MG63 (cell line): ENCODE data around the gene ITGB5. TPM values are rescaled to one million over a fixed set of nuclear protein-coding genes. Genes with fewer than 3 reads are reported as not detected.

Source experiments
- DNase-seq: peaks from one replicate; pipeline ENCODE4 v3.0.0-alpha.2; 2020
- H3K27me3 ChIP-seq: fragments of 250-450 bp; sonication (Bioruptor Pico); 2 replicates; pipeline ENCODE4 v1.5.1; 2020; ENCODE audit warnings: mild to moderate bottlenecking, moderate library complexity
- H3K36me3 ChIP-seq: fragments of 250-450 bp; sonication (Bioruptor Pico); 2 replicates; pipeline ENCODE4 v1.5.1; 2020; ENCODE audit warnings: mild to moderate bottlenecking, moderate library complexity
- H3K4me3 ChIP-seq: fragments of 250-450 bp; sonication (Bioruptor Pico); 2 replicates; pipeline ENCODE4 v1.5.1; 2020; ENCODE audit warnings: mild to moderate bottlenecking, moderate library complexity
- H3K9me3 ChIP-seq: fragments of 250-450 bp; sonication (Bioruptor Pico); 2 replicates; pipeline ENCODE4 v1.5.1; 2020; ENCODE audit warnings: mild to moderate bottlenecking, moderate library complexity
- total RNA-seq: library from RNA; depleted of rRNA; stranded (reverse); fragments of >200 nt; shearing (Covaris generic); gene quantifications from 2 replicates; pipeline ENCODE4 v1.2.3, GENCODE V29; 2014; ENCODE audit warnings: low replicate concordance; rRNA removed

The ITGB5 gene, protein sequence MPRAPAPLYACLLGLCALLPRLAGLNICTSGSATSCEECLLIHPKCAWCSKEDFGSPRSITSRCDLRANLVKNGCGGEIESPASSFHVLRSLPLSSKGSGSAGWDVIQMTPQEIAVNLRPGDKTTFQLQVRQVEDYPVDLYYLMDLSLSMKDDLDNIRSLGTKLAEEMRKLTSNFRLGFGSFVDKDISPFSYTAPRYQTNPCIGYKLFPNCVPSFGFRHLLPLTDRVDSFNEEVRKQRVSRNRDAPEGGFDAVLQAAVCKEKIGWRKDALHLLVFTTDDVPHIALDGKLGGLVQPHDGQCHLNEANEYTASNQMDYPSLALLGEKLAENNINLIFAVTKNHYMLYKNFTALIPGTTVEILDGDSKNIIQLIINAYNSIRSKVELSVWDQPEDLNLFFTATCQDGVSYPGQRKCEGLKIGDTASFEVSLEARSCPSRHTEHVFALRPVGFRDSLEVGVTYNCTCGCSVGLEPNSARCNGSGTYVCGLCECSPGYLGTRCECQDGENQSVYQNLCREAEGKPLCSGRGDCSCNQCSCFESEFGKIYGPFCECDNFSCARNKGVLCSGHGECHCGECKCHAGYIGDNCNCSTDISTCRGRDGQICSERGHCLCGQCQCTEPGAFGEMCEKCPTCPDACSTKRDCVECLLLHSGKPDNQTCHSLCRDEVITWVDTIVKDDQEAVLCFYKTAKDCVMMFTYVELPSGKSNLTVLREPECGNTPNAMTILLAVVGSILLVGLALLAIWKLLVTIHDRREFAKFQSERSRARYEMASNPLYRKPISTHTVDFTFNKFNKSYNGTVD
- total RNA-seq, result 115 and 121 TPM in 2 replicates

DNA sequence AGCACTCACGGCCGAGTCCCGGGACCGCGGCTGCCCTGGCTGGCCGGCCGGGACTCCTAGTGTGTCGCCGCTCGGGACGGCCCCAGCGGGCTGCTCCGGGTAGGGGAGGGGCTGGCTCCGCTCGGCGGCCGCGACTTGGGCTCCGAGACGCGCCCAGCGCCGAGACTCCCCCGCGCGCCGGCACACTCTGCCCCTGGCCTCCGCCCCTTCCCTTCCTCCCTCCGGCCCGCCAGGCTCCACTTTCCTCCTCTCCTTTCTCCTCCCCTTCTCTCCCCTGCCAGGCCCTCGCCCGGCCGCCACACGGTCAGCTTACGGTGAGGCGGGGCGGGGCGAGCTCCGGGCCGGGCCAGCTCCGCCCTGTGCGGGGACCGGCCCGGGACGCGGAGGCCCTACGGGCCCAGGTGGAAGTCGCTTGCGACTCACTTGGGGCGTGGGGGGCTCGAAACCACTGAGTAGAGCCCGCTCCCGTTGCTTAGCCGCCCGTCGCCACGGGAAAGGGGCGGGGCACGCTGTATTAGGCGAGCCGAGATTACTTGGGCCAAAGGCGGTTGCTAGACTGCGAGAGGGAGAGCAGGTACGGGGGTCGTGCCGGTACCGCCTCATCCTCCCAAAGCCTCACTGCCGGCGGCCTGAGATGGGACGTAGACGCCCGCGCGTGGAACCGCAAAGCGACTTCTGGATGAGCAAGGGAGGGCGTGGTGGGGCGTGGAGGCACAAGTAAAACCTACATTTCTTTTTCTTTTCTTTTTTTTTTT lies at the start of gene ITGB5:
Gene ITGB5, minus strand, starts transcription at position 189 of the 755 bp plus-strand sequence. CDS start 365 bp downstream, outside the sequence.
- H3K9me3 ChIP-seq, result no peaks in the 10 kb centered on the region
- no peaks in the 10 kb centered on the region for H3K27me3 ChIP-seq
- DNase-seq, result peak; percentile 89
- H3K4me3 ChIP-seq, result peak within 1 kb of the TSS; percentile 62
- H3K36me3 ChIP-seq, result no peaks in the 10 kb centered on the region

DNA sequence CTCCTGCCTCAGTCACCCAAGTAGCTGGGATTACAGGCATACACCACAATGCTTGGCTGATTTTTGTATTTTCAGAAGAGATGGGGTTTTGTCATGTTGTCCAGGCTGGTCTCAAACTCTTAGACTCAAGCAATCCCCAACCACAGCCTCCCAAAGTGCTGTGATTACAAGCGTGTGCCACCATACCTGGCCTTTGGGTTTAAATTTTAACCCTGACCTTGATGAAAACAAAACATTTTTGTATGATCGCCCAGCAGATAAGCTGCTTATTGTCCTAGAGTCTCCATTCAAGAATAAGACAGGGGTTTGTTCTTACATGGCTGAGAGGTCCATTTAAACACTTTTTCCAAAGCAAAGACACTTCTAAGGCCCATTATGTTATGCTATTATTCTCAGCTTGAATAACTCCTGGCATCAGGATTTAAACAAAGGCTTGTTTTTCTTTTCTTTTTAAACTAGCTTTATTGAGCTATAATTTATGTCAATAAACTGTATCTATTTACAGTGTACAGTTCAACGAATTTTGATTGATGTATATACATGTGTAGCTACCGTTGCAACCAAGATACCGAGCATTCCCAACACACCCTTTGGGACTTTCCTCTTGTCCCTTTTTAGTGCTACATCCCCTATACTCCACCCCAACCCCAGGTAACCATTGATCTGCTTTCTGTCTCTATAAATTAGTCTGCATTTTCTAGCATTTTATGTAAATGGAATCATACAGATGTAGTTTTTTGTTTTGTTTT lies 48.8 kb upstream of the ITGB5 start:
- Histone ChIP-seq H3K9me3 (no peaks in the 10 kb centered on the region), H3K4me3 (no peak overlapping the region), H3K27me3 (no peaks in the 10 kb centered on the region), H3K36me3 (no peaks in the 10 kb centered on the region)
- no peak for DNase-seq

DNA sequence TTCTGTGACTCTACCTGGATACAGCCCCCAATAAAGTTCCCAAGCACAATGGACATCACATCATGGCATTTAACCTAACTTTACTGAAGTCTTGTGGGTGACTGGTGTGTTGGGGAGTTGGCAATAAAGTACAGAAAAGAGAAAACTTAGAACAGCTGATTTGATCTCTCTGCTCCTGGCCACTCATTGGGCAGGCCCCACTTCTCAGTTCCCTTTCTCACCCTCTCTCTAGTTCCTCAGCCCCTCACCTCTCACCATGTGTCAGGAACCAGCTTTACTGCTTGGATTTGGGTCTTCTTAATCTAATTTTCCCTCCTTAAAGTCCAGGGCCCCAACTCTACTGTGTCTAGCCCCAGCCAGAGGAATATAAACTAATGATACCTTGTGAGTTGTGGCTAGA lies 48.1 kb upstream of the ITGB5 start:
- DNase-seq, result no peak
- no peaks in the 10 kb centered on the region for H3K36me3 ChIP-seq
- H3K4me3 ChIP-seq, result no peak overlapping the region
- H3K9me3 ChIP-seq, result no peaks in the 10 kb centered on the region
- H3K27me3 ChIP-seq, result no peaks in the 10 kb centered on the region

DNA sequence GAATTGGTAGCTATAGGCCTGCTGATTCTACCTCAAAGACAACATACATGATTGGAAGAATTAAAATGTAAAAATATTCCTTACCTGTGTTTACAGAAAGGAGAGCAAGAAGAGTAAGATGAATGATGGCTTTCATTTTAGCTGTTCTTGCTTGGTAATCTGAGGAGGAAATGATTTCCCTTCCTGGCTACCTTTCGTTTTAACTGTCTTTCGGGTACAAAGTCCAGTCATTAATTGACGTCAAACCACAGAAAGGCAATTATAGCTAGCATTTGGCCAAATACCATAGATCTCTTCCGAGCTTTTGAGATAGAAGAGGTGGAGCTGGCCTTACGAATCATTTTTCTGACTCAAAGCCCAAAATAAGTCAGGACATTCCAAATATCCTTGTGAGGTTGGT lies 47.4 kb upstream of the ITGB5 start, which contains the start of gene MUC13:
Gene MUC13, minus strand, starts transcription at position 175 of the 400 bp plus-strand sequence. Its CDS starts 39 bp downstream, at position 136.
- H3K36me3 ChIP-seq, result no peaks in the 10 kb centered on the region
- H3K9me3 ChIP-seq, result no peaks in the 10 kb centered on the region
- H3K4me3 ChIP-seq, result no peak within 1 kb of the TSS
- DNase-seq, result no peak
- no peaks in the 10 kb centered on the region for H3K27me3 ChIP-seq

- H3K36me3 ChIP-seq, result no peaks in the 10 kb centered on the region
- H3K27me3 ChIP-seq, result no peaks in the 10 kb centered on the region
- 0 out of 2 replicates have a peak, but pooled peaks cover 2% of the 10 kb centered on the region for H3K9me3 ChIP-seq
- no peak overlapping the region for H3K4me3 ChIP-seq
- peak; percentile 48 for DNase-seq
Observed at GRCh38 chr3:124928333-124929202, 41.4 kb upstream of the ITGB5 start.

DNA sequence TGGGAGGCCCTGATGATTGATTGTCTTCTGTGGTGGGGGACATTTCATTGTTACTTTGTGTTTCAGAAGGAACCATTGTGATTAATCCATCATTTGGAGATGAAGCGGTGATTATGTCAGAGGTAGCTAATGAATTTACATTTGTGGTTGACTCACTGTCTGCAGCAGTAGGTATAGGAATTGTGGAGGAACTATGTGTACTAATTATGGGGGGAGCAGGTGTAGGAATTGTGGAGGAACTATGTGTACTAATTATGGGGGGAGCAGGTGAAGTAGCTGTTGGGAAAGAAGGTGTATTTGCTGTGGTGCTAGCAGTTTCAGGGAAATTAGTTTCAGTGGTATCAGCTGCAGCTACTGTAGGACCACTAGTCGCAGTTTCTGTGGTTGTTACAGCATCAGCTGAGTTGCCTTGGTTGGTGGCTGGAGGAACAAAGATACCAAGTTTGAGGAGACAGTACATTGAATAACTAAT lies 40.4 kb upstream of the ITGB5 start:
- 0 out of 2 replicates have a peak, but pooled peaks cover 2% of the 10 kb centered on the region for H3K9me3 ChIP-seq
- H3K36me3 ChIP-seq, result no peaks in the 10 kb centered on the region
- no peaks in the 10 kb centered on the region for H3K27me3 ChIP-seq
- DNase-seq, result no peak
- no peak overlapping the region for H3K4me3 ChIP-seq

DNA sequence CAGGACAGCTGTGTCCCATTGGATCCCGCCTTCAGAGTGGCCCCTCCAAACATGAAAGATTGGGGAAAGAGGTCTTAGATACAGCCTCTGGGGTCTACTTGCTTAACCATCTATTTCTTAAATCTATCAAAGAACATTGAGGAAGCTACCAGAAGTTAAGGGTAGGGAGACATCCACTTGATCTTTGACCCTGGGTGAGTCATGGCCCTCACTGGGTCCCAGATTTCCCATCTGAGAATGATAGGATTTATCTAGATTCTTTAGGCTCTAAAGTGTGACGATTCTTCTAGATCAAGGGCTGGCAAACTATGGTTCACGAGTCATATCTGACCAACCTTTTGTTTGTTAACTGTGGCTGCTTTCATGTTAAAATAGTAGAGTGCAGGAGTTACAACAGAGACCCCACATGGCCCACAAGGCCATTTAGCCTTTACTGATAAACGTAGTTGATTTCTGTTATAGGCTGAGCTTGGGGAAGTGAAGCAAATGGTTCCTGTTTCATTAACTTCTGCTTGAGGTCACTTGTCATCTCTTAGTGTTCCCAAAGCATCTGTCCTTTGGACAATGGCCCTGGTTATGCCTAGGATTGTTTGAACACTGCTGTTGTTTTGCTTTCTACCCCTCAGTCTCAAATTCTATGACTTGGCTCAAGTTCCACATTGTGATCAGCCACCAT lies 39.4 kb upstream of the ITGB5 start:
- no peak for DNase-seq
- H3K4me3 ChIP-seq, result no peak overlapping the region
- no peaks in the 10 kb centered on the region for H3K36me3 ChIP-seq
- 0 out of 2 replicates have a peak, but pooled peaks cover 2% of the 10 kb centered on the region for H3K9me3 ChIP-seq
- H3K27me3 ChIP-seq, result no peaks in the 10 kb centered on the region

- H3K4me3 ChIP-seq, result no peak overlapping the region
- no peaks in the 10 kb centered on the region for H3K27me3 ChIP-seq
- 0 out of 2 replicates have a peak, but pooled peaks cover 2% of the 10 kb centered on the region for H3K9me3 ChIP-seq
- DNase-seq, result no peak
- no peaks in the 10 kb centered on the region for H3K36me3 ChIP-seq
Observed at GRCh38 chr3:124924741-124925140, 37.6 kb upstream of the ITGB5 start.

DNA sequence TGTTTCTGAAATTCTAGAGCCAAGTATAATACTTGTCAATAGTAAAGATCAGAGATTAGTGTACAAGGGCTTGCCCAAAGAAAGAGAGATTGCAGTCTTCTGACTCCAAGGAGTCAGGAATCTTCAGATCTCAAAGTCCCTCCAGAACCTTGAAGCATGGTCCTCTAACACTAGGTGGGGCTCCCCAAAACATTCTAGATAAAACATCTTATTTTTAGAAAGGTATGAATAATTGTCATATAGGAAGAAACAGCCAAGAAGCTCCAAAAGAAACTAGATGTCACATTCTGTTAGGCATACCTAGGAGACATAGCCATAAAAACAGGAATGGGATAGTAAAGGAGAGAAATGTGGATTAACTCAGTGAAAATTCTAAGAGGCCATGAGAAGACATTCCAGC lies 36.7 kb upstream of the ITGB5 start:
- Histone ChIP-seq H3K36me3 (no peaks in the 10 kb centered on the region), H3K27me3 (no peaks in the 10 kb centered on the region), H3K9me3 (0 out of 2 replicates have a peak, but pooled peaks cover 2% of the 10 kb centered on the region), H3K4me3 (no peak overlapping the region)
- no peak for DNase-seq

DNA sequence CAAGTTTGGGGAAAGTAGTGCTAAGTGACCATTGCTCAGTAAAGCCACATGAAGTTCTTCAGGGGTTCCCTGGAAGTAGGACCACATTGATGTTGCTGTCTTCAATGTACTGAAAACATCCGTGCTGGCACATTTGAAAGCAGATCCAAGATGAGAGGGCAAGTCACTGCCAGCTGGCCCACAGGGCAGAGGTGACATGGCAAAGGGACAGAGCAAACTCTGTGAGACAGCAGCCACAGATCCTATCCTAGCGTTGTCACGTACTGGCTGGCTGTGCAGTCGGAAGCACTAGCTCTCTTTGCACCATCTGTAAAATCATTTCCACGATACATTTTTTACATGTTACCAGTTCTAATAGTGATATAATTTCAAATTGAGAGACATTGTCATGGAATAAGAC lies 33.6 kb upstream of the ITGB5 start:
- Histone ChIP-seq H3K4me3 (no peak overlapping the region), H3K9me3 (no peaks in the 10 kb centered on the region), H3K36me3 (no peaks in the 10 kb centered on the region), H3K27me3 (no peaks in the 10 kb centered on the region)
- no peak for DNase-seq

- H3K9me3 ChIP-seq, result no peaks in the 10 kb centered on the region
- H3K4me3 ChIP-seq, result no peak overlapping the region
- no peaks in the 10 kb centered on the region for H3K36me3 ChIP-seq
- DNase-seq, result no peak
- no peaks in the 10 kb centered on the region for H3K27me3 ChIP-seq
Observed at GRCh38 chr3:124919756-124920155, 32.6 kb upstream of the ITGB5 start.

- Histone ChIP-seq H3K4me3 (no peak overlapping the region), H3K27me3 (no peaks in the 10 kb centered on the region), H3K9me3 (no peaks in the 10 kb centered on the region), H3K36me3 (no peaks in the 10 kb centered on the region)
- DNase-seq, result no peak
Observed at GRCh38 chr3:124918524-124918923, 31.4 kb upstream of the ITGB5 start.

GRCh38 chr3:124916837-124917409 lies 29.8 kb upstream of the ITGB5 start:
- H3K27me3 ChIP-seq, result no peaks in the 10 kb centered on the region
- H3K9me3 ChIP-seq, result no peaks in the 10 kb centered on the region
- no peak overlapping the region for H3K4me3 ChIP-seq
- no peaks in the 10 kb centered on the region for H3K36me3 ChIP-seq
- DNase-seq, result no peak

DNA sequence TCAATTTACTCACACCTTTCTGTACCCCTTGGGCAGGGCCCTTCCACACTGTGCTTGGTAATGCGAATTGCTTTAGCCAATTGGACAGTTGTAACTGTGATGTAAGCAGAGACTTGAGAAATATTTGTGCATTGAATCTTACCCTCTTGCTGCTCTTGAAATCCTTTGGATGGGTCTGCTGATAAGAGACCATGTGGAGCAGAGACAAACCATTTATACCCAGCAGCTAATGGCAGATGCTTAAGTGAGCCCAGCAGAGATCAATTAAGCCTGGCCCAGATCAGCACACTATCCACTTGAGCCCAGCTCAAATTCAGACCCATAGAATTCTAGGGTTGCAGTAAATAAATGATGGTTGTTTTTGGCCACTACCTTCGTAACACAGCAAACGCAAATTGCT lies 28.1 kb upstream of the ITGB5 start:
- no peak for DNase-seq
- H3K4me3 ChIP-seq, result no peak overlapping the region
- no peaks in the 10 kb centered on the region for H3K36me3 ChIP-seq

More for the DNA sequence above, 28.1 kb upstream of the ITGB5 start:
- Histone ChIP-seq H3K9me3 (no peaks in the 10 kb centered on the region), H3K27me3 (no peaks in the 10 kb centered on the region)
